ENCODE data around the gene GRIK5. TPM values are rescaled to one million over a fixed set of nuclear protein-coding genes. Genes with fewer than 3 reads are reported as not detected.
A peak's percentile ranks its signal among the peaks of the same experiment; 100 is the strongest.

GRIK5 gene
- total RNA-seq, 1 experiment from 2014 or later = 43.1 TPM

GRCh38 chr19:41984961-41985360 lies 85.0 kb downstream of the GRIK5 start:
- Histone ChIP-seq H3K4me2 (ENCODE audit: insufficient read depth, insufficient read length, low read length) (no peak overlapping the region), H4K91ac (ENCODE audit: insufficient read length, low read depth, low read length) (no peak overlapping the region), H3K4ac (ENCODE audit: low read depth, low read length) (no peak overlapping the region), H2BK15ac (ENCODE audit: low read depth, low read length) (no peak overlapping the region), H2BK120ac (ENCODE audit: low read depth, low read length, poor library complexity, severe bottlenecking) (no peak overlapping the region), H3K9ac (ENCODE audit: extremely low read depth, insufficient read length, low read length) (no peak overlapping the region), H3K79me1 (ENCODE audit: insufficient read depth, low read depth, low read length, poor library complexity, severe bottlenecking) (no peaks in the 10 kb centered on the region), H3K18ac (ENCODE audit: insufficient read length, low read depth, low read length) (no peak overlapping the region), H4K5ac (ENCODE audit: insufficient read length, low read depth, low read length) (no peak overlapping the region), H2BK12ac (ENCODE audit: insufficient read length, low read depth, low read length) (no peak overlapping the region), H2BK20ac (ENCODE audit: low read depth, low read length, poor library complexity, severe bottlenecking) (no peak overlapping the region), H3K79me2 (ENCODE audit: insufficient read depth, low read length) (no peaks in the 10 kb centered on the region), H4K20me1 (ENCODE audit: control insufficient read depth, insufficient read depth, insufficient read length) (no peaks in the 10 kb centered on the region), H3K23ac (ENCODE audit: insufficient read length, low read depth, low read length) (no peak overlapping the region), H3K14ac (ENCODE audit: insufficient read depth, low read length) (no peak overlapping the region), H2BK5ac (ENCODE audit: insufficient read length, low read length) (no peak overlapping the region), H3K9me3 (ENCODE audit: control insufficient read depth, low read depth, low read length) (no peaks in the 10 kb centered on the region), H3K27ac (ENCODE audit: insufficient read length, low read depth, low read length) (no peak overlapping the region), H2AK5ac (ENCODE audit: insufficient read length, low read length) (no peak overlapping the region), H4K8ac (replicated peaks; ENCODE audit: insufficient read length, low read depth, low read length) (no peak overlapping the region), H3K4me1 (ENCODE audit: insufficient read depth, low read length) (no peaks in the 10 kb centered on the region), H3K56ac (ENCODE audit: insufficient read length, low read depth, low read length) (no peak overlapping the region), H3K23me2 (ENCODE audit: insufficient read length, low read depth, low read length, poor library complexity, severe bottlenecking) (no peaks in the 10 kb centered on the region), H3K27me3 (ENCODE audit: insufficient read depth, low read length) (no peaks in the 10 kb centered on the region), H3T11ph (ENCODE audit: low read length) (no peak overlapping the region), H2AFZ (ENCODE audit: low read length) (no peak overlapping the region)
- no peak for TF ChIP-seq CTCF (conservative IDR thresholded peaks at IDR 0.05)
- peak; percentile 15 for DNase-seq
- H3K27ac Mint-ChIP-seq = peak overlapping the region in 1 of 3 experiments; percentile 61; a peak in 1 of 7 replicates
- no CpG with 5 or more reads among the region's 17 CpGs for WGBS (ENCODE audit: extremely low coverage, insufficient read length, low lambda C conversion rate)
- no peak overlapping the region for H3K4me3 Mint-ChIP-seq
- H3K36me3 Mint-ChIP-seq (ENCODE audit: insufficient read depth in 1 of 3, low read depth in 3 of 3) = peaks cover 6 to 31% (median 15%) of the 10 kb centered on the region in 3 experiments; a peak in 6 of 7 replicates
- H3K9me3 Mint-ChIP-seq = no peaks in the 10 kb centered on the region
- no peaks in the 10 kb centered on the region for H3K4me1 Mint-ChIP-seq
- H3K27me3 Mint-ChIP-seq (ENCODE audit: low read depth) = no peaks in the 10 kb centered on the region; the same call in 1 of the 2 replicates

Data from H9 (cell line).